WTC11 (cell line): Measurements from ENCODE around the gene RPL6. TPM values are rescaled to one million over a fixed set of nuclear protein-coding genes. Genes with fewer than 3 reads are reported as not detected.

Experiments
- ATAC-seq: fragments of 200-7000 bp; cut with Tn5 transposase; 2 replicates; pipeline ENCODE4 v1.10.0; 2021; ENCODE audit warnings: mild to moderate bottlenecking, moderate library complexity
- CTCF ChIA-PET: fragments of 300-600 bp; sonication (Branson Sonifier 250); formaldehyde crosslinking; loops from one replicate; lab custom pipeline; 2021; ENCODE audit warnings: antibody characterized with exemption; lab: Charles Lee
- POLR2A ChIA-PET: fragments of 350-600 bp; sonication (Branson Sonifier 250); formaldehyde crosslinking; loops from one replicate; lab custom pipeline; 2021; ENCODE audit warnings: antibody characterized with exemption; lab: Charles Lee
- DNase-seq: peaks from one replicate; pipeline ENCODE4 v3.0.0; 2021; ENCODE audit warnings: low spot score
- H3K27ac Mint-ChIP-seq: 2 replicates; pipeline ENCODE4 v1.8.0; 2021; ENCODE audit warnings: mixed read lengths
- H3K27me3 Mint-ChIP-seq: 2 replicates; pipeline ENCODE4 v1.8.0; 2021; ENCODE audit warnings: low read depth, mild to moderate bottlenecking, moderate library complexity, mixed read lengths
- H3K36me3 Mint-ChIP-seq: 2 replicates; pipeline ENCODE4 v1.8.0; 2021; ENCODE audit warnings: mixed read lengths
- H3K4me1 Mint-ChIP-seq: 2 replicates; pipeline ENCODE4 v1.8.0; 2022; ENCODE audit warnings: mixed read lengths
- H3K4me3 Mint-ChIP-seq: 2 replicates; pipeline ENCODE4 v1.8.0; 2021; ENCODE audit warnings: mild to moderate bottlenecking, moderate library complexity, mixed read lengths
- H3K9me3 Mint-ChIP-seq: 2 replicates; pipeline ENCODE4 v1.8.0; 2021; ENCODE audit warnings: mixed read lengths
- CDX4 ChIP-seq: fragments of 250-450 bp; sonication (Bioruptor Pico); IDR thresholded peaks from 2 replicates; pipeline ENCODE4 v1.9.0; 2021; ENCODE audit warnings: moderate library complexity, mild to moderate bottlenecking, inconsistent platforms, borderline replicate concordance
- E2F5 ChIP-seq: sonication (generic); formaldehyde crosslinking; IDR thresholded peaks from 2 replicates; pipeline ENCODE4 v1.8.1; 2022; ENCODE audit warnings: mild to moderate bottlenecking, moderate library complexity, missing genetic modification reagents
- FOXP1 ChIP-seq: sonication (generic); formaldehyde crosslinking; IDR thresholded peaks from 2 replicates; pipeline ENCODE4 v1.8.0; 2022; ENCODE audit warnings: missing genetic modification reagents, mild to moderate bottlenecking, moderate library complexity, borderline replicate concordance
- FOXP4 ChIP-seq: sonication (generic); formaldehyde crosslinking; IDR thresholded peaks from 2 replicates; pipeline ENCODE4 v1.8.0; 2022; ENCODE audit warnings: mild to moderate bottlenecking, missing genetic modification reagents
- GRHL2 ChIP-seq: fragments of 250-450 bp; sonication (Bioruptor Pico); IDR thresholded peaks from 2 replicates; pipeline ENCODE4 v1.8.0; 2022; ENCODE audit warnings: mild to moderate bottlenecking, moderate library complexity; ENCODE audit not compliant: insufficient replicate concordance, severe bottlenecking
- JUN ChIP-seq: sonication (generic); formaldehyde crosslinking; IDR thresholded peaks from 2 replicates; pipeline ENCODE4 v1.8.0; 2023; ENCODE audit warnings: mild to moderate bottlenecking, missing genetic modification reagents
- NFYB ChIP-seq: sonication (generic); formaldehyde crosslinking; conservative IDR thresholded peaks from 2 replicates; pipeline ENCODE4 v1.8.0; 2022; ENCODE audit warnings: low read depth, missing genetic modification reagents
- NR3C1 ChIP-seq: sonication (generic); formaldehyde crosslinking; conservative IDR thresholded peaks from 2 replicates; pipeline ENCODE4 v1.8.1; 2023; ENCODE audit warnings: low read depth, mild to moderate bottlenecking, missing genetic modification reagents
- PREB ChIP-seq: sonication (generic); formaldehyde crosslinking; IDR thresholded peaks from 2 replicates; pipeline ENCODE4 v1.8.1; 2022; ENCODE audit warnings: mild to moderate bottlenecking, missing genetic modification reagents, moderate library complexity, borderline replicate concordance
- SOX15 ChIP-seq: fragments of 250-450 bp; sonication (Bioruptor Pico); IDR thresholded peaks from 2 replicates; pipeline ENCODE4 v1.9.0; 2021; ENCODE audit warnings: mild to moderate bottlenecking
- TCF7 ChIP-seq: sonication (generic); formaldehyde crosslinking; IDR thresholded peaks from 2 replicates; pipeline ENCODE4 v1.8.0; 2022; ENCODE audit warnings: mild to moderate bottlenecking, low read depth, missing genetic modification reagents, moderate library complexity
- TP53 ChIP-seq: sonication (generic); formaldehyde crosslinking; IDR thresholded peaks from 2 replicates; pipeline ENCODE4 v1.8.1; 2023; ENCODE audit warnings: mild to moderate bottlenecking, missing genetic modification reagents
- ZBTB21 ChIP-seq: sonication (generic); formaldehyde crosslinking; IDR thresholded peaks from 2 replicates; pipeline ENCODE4 v1.8.1; 2023; ENCODE audit warnings: mild to moderate bottlenecking, missing genetic modification reagents, borderline replicate concordance
- ZNF232 ChIP-seq: sonication (generic); formaldehyde crosslinking; IDR thresholded peaks from 2 replicates; pipeline ENCODE4 v1.8.0; 2022; ENCODE audit warnings: mild to moderate bottlenecking, missing genetic modification reagents
- ZNF396 ChIP-seq: fragments of 250-450 bp; sonication (Bioruptor Pico); IDR thresholded peaks from 2 replicates; pipeline ENCODE4 v1.8.0; 2021; ENCODE audit warnings: mild to moderate bottlenecking, moderate library complexity, borderline replicate concordance
- ZNF416 ChIP-seq: fragments of 250-450 bp; sonication (Bioruptor Pico); IDR thresholded peaks from 2 replicates; pipeline ENCODE4 v1.9.0; 2021; ENCODE audit warnings: mild to moderate bottlenecking, inconsistent platforms
- total RNA-seq: library from RNA; stranded (reverse); gene quantifications from 3 replicates; pipeline ENCODE4 v1.2.3, GENCODE V29; 2021
- TF ChIP-seq, protein P1 (sequence below): sonication (generic); formaldehyde crosslinking; IDR thresholded peaks from 2 replicates; pipeline ENCODE4 v1.8.0; 2022; ENCODE audit warnings: missing genetic modification reagents
- TF ChIP-seq, protein P2 (sequence below): sonication (generic); formaldehyde crosslinking; IDR thresholded peaks from 2 replicates; pipeline ENCODE4 v1.8.0; 2023; ENCODE audit warnings: missing genetic modification reagents, mild to moderate bottlenecking, borderline replicate concordance
- TF ChIP-seq, protein P3 (sequence below): sonication (generic); formaldehyde crosslinking; IDR thresholded peaks from 2 replicates; pipeline ENCODE4 v1.8.1; 2022; ENCODE audit warnings: missing genetic modification reagents, borderline replicate concordance
- TF ChIP-seq, protein P4 (sequence below): sonication (generic); formaldehyde crosslinking; IDR thresholded peaks from 2 replicates; pipeline ENCODE4 v1.8.0; 2022; ENCODE audit warnings: mild to moderate bottlenecking, missing genetic modification reagents

The RPL6 gene
- total RNA-seq, 1 experiment from 2014 or later = 1,730 TPM

DNA sequence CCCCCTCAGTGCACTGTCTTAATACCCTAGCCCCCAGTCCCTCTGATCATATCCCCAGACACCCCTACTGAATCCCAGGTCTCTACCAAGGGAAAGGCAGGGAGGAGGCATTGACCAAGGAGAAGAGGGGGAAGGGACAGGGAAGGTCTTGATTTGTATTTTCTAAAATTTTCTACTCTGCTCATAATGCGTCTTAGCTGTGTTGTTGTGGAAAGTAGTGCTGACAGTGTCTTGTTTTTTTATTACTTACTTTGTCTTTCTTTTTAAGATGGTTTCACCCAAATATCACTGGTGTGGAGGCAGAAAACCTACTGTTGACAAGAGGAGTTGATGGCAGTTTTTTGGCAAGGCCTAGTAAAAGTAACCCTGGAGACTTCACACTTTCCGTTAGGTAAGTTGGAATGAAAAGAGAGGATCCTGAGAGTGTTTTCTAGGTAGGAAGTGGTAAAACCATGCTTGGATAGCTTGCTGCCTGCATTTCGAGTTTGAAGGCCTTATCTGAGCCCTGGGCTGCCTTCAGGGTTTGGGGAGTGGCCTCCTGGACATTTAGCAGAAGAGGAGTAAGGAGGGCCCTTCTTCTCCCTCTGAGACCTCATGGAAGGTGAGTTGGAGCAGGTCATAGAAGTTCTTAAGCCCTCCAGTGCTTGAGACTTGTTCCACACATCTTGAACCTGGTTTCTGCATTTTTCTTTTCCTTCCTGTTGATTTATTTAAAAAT, 36.8 kb upstream of the RPL6 start (continued):
- TF ChIP-seq, protein P1, sequence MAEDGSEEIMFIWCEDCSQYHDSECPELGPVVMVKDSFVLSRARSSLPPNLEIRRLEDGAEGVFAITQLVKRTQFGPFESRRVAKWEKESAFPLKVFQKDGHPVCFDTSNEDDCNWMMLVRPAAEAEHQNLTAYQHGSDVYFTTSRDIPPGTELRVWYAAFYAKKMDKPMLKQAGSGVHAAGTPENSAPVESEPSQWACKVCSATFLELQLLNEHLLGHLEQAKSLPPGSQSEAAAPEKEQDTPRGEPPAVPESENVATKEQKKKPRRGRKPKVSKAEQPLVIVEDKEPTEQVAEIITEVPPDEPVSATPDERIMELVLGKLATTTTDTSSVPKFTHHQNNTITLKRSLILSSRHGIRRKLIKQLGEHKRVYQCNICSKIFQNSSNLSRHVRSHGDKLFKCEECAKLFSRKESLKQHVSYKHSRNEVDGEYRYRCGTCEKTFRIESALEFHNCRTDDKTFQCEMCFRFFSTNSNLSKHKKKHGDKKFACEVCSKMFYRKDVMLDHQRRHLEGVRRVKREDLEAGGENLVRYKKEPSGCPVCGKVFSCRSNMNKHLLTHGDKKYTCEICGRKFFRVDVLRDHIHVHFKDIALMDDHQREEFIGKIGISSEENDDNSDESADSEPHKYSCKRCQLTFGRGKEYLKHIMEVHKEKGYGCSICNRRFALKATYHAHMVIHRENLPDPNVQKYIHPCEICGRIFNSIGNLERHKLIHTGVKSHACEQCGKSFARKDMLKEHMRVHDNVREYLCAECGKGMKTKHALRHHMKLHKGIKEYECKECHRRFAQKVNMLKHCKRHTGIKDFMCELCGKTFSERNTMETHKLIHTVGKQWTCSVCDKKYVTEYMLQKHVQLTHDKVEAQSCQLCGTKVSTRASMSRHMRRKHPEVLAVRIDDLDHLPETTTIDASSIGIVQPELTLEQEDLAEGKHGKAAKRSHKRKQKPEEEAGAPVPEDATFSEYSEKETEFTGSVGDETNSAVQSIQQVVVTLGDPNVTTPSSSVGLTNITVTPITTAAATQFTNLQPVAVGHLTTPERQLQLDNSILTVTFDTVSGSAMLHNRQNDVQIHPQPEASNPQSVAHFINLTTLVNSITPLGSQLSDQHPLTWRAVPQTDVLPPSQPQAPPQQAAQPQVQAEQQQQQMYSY = no peak
- TF ChIP-seq ZNF396 = no peak
- no peak for TF ChIP-seq TCF7 (CRISPR knock-in tag)
- no peak for TF ChIP-seq TP53 (CRISPR knock-in tag)
- TF ChIP-seq, protein P2, sequence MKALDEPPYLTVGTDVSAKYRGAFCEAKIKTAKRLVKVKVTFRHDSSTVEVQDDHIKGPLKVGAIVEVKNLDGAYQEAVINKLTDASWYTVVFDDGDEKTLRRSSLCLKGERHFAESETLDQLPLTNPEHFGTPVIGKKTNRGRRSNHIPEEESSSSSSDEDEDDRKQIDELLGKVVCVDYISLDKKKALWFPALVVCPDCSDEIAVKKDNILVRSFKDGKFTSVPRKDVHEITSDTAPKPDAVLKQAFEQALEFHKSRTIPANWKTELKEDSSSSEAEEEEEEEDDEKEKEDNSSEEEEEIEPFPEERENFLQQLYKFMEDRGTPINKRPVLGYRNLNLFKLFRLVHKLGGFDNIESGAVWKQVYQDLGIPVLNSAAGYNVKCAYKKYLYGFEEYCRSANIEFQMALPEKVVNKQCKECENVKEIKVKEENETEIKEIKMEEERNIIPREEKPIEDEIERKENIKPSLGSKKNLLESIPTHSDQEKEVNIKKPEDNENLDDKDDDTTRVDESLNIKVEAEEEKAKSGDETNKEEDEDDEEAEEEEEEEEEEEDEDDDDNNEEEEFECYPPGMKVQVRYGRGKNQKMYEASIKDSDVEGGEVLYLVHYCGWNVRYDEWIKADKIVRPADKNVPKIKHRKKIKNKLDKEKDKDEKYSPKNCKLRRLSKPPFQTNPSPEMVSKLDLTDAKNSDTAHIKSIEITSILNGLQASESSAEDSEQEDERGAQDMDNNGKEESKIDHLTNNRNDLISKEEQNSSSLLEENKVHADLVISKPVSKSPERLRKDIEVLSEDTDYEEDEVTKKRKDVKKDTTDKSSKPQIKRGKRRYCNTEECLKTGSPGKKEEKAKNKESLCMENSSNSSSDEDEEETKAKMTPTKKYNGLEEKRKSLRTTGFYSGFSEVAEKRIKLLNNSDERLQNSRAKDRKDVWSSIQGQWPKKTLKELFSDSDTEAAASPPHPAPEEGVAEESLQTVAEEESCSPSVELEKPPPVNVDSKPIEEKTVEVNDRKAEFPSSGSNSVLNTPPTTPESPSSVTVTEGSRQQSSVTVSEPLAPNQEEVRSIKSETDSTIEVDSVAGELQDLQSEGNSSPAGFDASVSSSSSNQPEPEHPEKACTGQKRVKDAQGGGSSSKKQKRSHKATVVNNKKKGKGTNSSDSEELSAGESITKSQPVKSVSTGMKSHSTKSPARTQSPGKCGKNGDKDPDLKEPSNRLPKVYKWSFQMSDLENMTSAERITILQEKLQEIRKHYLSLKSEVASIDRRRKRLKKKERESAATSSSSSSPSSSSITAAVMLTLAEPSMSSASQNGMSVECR = no peak
- TF ChIP-seq ZNF232 = no peak
- TF ChIP-seq, protein P3, sequence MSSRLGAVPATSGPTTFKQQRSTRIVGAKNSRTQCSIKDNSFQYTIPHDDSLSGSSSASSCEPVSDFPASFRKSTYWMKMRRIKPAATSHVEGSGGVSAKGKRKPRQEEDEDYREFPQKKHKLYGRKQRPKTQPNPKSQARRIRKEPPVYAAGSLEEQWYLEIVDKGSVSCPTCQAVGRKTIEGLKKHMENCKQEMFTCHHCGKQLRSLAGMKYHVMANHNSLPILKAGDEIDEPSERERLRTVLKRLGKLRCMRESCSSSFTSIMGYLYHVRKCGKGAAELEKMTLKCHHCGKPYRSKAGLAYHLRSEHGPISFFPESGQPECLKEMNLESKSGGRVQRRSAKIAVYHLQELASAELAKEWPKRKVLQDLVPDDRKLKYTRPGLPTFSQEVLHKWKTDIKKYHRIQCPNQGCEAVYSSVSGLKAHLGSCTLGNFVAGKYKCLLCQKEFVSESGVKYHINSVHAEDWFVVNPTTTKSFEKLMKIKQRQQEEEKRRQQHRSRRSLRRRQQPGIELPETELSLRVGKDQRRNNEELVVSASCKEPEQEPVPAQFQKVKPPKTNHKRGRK = no peak
- TF ChIP-seq ZBTB21 (CRISPR knock-in tag) = no peak
- TF ChIP-seq PREB (CRISPR knock-in tag) = no peak
- TF ChIP-seq FOXP4 (CRISPR knock-in tag) = no peak
- TF ChIP-seq SOX15 = no peak
- no peak for TF ChIP-seq FOXP1 (CRISPR knock-in tag)

DNA sequence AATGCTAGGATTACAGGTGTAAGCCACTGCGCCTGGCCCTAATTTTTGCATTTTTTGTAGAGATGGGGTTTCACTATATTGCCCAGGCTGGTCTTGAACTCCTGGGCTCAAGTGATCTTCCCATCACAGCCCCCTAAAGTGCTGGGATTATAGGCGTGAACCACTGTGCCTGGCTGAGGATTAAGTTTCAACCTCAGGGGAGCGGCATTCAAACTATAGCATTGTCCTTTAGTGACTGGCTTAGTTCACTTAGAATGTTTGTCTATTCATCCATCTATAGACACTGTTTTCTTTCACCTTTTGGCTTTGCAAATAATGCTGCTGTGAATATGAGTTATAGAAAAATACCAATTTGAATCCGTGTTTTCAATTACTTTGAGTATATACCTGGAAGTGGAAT, 34.5 kb upstream of the RPL6 start:
- Mint-ChIP-seq H3K4me1 (no peaks in the 10 kb centered on the region), H3K27ac (no peak overlapping the region), H3K4me3 (no peak overlapping the region), H3K9me3 (no peaks in the 10 kb centered on the region), H3K27me3 (no peaks in the 10 kb centered on the region), H3K36me3 (peaks cover 14% of the 10 kb centered on the region)
- CTCF ChIA-PET = no interaction called here
- DNase-seq (no peak), ATAC-seq (no peak)
- POLR2A ChIA-PET = no interaction called here
- TF ChIP-seq E2F5 (CRISPR knock-in tag) = no peak
- TF ChIP-seq ZNF416 (CRISPR knock-in tag) = no peak
- TF ChIP-seq, protein P4, sequence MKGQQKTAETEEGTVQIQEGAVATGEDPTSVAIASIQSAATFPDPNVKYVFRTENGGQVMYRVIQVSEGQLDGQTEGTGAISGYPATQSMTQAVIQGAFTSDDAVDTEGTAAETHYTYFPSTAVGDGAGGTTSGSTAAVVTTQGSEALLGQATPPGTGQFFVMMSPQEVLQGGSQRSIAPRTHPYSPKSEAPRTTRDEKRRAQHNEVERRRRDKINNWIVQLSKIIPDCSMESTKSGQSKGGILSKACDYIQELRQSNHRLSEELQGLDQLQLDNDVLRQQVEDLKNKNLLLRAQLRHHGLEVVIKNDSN (CRISPR knock-in tag) = no peak
- TF ChIP-seq CDX4 (CRISPR knock-in tag) = no peak
- no peak for TF ChIP-seq NR3C1 (CRISPR knock-in tag)
- TF ChIP-seq NFYB (CRISPR knock-in tag) = no peak
- no peak for TF ChIP-seq GRHL2
- TF ChIP-seq JUN (CRISPR knock-in tag) = no peak
